Measurements from ENCODE around the gene ACKR3. TPM values are rescaled to one million over a fixed set of nuclear protein-coding genes. Genes with fewer than 3 reads are reported as not detected.

The ACKR3 gene
- polyA plus RNA-seq, 1 donor, result 24.9 TPM

- no peak for DNase-seq (ENCODE audit: low read depth)
These were observed 59.5 kb downstream of the ACKR3 start for GRCh38 chr2:236628981-236629605.

GRCh38 chr2:236629961-236630872 is 60.6 kb downstream of the ACKR3 start:
- DNase-seq (ENCODE audit: low read depth), result no peak

- no peak for DNase-seq (ENCODE audit: low read depth)
These were observed 61.7 kb downstream of the ACKR3 start for GRCh38 chr2:236631281-236631855.

GRCh38 chr2:236631856-236632291 is 62.2 kb downstream of the ACKR3 start:
- DNase-seq (ENCODE audit: low read depth), result no peak

Measured in forelimb muscle (tissue), 1 donor.